Tibial nerve (tissue), 4 donors: ENCODE data around the gene KIAA1143.

Source experiments
- CTCF ChIP-seq, 5 experiments: fragments of 200-600 bp in 3 of 5; fragments of 450-650 bp in 2 of 5; sonication (generic) in 3 of 5; IDR thresholded peaks; one replicate each; pipeline ENCODE4 v1.5.1; 2016 to 2019; ENCODE audit warnings: antibody characterized with exemption in 5 of 5, mild to moderate bottlenecking in 3 of 5, moderate library complexity in 2 of 5
- EP300 ChIP-seq, 2 donors: sonication (generic); formaldehyde crosslinking; IDR thresholded peaks; one replicate each; pipeline ENCODE4 v1.6.1; 2017; ENCODE audit warnings: antibody characterized with exemption in 2 of 2, mild to moderate bottlenecking in 1 of 2

- no peak for TF ChIP-seq EP300 (IDR thresholded peaks at IDR 0.05)
- no peak for TF ChIP-seq CTCF (IDR thresholded peaks at IDR 0.05)
Observed at GRCh38 chr3:44772099-44772442, 10.7 kb upstream of the KIAA1143 start.
